Lung (tissue), 12 donors: ENCODE data around the gene ANTXR1. TPM values are rescaled to one million over a fixed set of nuclear protein-coding genes. Genes with fewer than 3 reads are reported as not detected.

ENCODE experiments used
- ATAC-seq: fragments of 200-7000 bp; cut with Tn5 transposase; one replicate; pipeline ENCODE4 v1.9.1; 2020; ENCODE audit warnings: moderate number of reproducible peaks; ENCODE audit not compliant: insufficient read depth, low FRiP score
- DNase-seq, 3 donors: peaks; one replicate each; pipeline ENCODE4 v3.0.0-alpha.2; 2013 to 2017
- H3K27ac ChIP-seq, 2 donors: one replicate each; pipeline ENCODE4 v1.5.1; 2013; ENCODE audit warnings: mild to moderate bottlenecking in 2 of 2, moderate library complexity in 2 of 2, control low read depth in 1 of 2, inconsistent platforms in 1 of 2, low read depth in 1 of 2, low read length in 1 of 2
- H3K27me3 ChIP-seq, 3 donors: one replicate each; pipeline ENCODE4 v1.5.1; 2013; ENCODE audit warnings: low read length in 2 of 3; ENCODE audit not compliant: control insufficient read depth in 3 of 3, insufficient read depth in 3 of 3
- H3K36me3 ChIP-seq, 4 donors: one replicate each; pipeline ENCODE4 v1.5.1; 2013; ENCODE audit warnings: low read length in 4 of 4, mild to moderate bottlenecking in 1 of 4, moderate library complexity in 1 of 4; ENCODE audit not compliant: control insufficient read depth in 4 of 4, insufficient read depth in 4 of 4
- H3K4me1 ChIP-seq, 5 donors: one replicate each; pipeline ENCODE4 v1.5.1; 2013; ENCODE audit warnings: low read length in 5 of 5, mild to moderate bottlenecking in 2 of 5, moderate library complexity in 1 of 5; ENCODE audit not compliant: control insufficient read depth in 5 of 5, insufficient read depth in 5 of 5
- H3K4me3 ChIP-seq: one replicate; pipeline ENCODE4 v1.5.1; 2013; ENCODE audit warnings: mild to moderate bottlenecking, control low read depth, moderate library complexity
- H3K9ac ChIP-seq, 2 donors: one replicate each; pipeline ENCODE4 v1.5.1; 2013; ENCODE audit warnings: low read length in 2 of 2, control low read depth in 1 of 2; ENCODE audit not compliant: insufficient read depth in 1 of 2
- H3K9me3 ChIP-seq, 4 donors: one replicate each; pipeline ENCODE4 v1.5.1; 2013; ENCODE audit warnings: low read length in 3 of 4, mild to moderate bottlenecking in 1 of 4, moderate library complexity in 1 of 4; ENCODE audit not compliant: control insufficient read depth in 4 of 4, insufficient read depth in 3 of 4
- CTCF ChIP-seq: IDR thresholded peaks from 2 replicates; pipeline ENCODE4 v1.5.1; 2012; ENCODE audit warnings: mild to moderate bottlenecking; ENCODE audit errors: control extremely low read depth, extremely low read depth
- WGBS, 2 donors: extraction: QIAGEN DNeasy Blood & Tissue Kit; methylation state at CpG; one replicate each; pipeline ENCODE4 v1.1.7; 2013; 5-methylcytosine and 5-hydroxymethylcytosine counted together
- polyA plus RNA-seq, 2 donors: library from polyadenylated mRNA; stranded (reverse); fragments of 200-250 nt; gene quantifications; one replicate each; pipeline ENCODE4 v1.2.1, GENCODE V29; 2013
- total RNA-seq, 2 donors: library from RNA; depleted of rRNA in 1 of 2; stranded (reverse); fragments of >200 nt in 1 of 2; gene quantifications; one replicate each; pipeline ENCODE4 v1.2.1, GENCODE V29; 2014 to 2021
- donor health status: control.
- donor health status: control.
- donor health status: Bipolar disorder and iron deficiency.
- donor health status: healthy.
- donor health status: DM: yes; HTN: yes; CAD: no.

The ANTXR1 gene
- total and polyA plus RNA-seq, 4 donors, result 13.4 to 81.0 (median 34.8) TPM

- TF ChIP-seq CTCF, result no peak
- ATAC-seq, result no peak
- Histone ChIP-seq H3K9ac (no peak overlapping the region), H3K4me3 (no peak overlapping the region), H3K27ac (no peak overlapping the region), H3K36me3 (peaks cover 0 to 23% (median 7%) of the 10 kb centered on the region in 4 donors), H3K4me1 (peaks cover 0 to 29% (median 5%) of the 10 kb centered on the region in 5 donors), H3K9me3 (no peaks in the 10 kb centered on the region), H3K27me3 (no peaks in the 10 kb centered on the region)
- WGBS, 2 donors, result 79 to 82% methylated on average over 7 of the region's 7 CpGs
- DNase-seq, result peak in 2 of 3 donors; percentile 51 to 57
These were observed 228.1 kb downstream of the ANTXR1 start for GRCh38 chr2:69241093-69241492.

GRCh38 chr2:69241664-69242514 is 228.9 kb downstream of the ANTXR1 start:
- 88 to 90% methylated on average over 8 to 9 of the region's 9 CpGs for WGBS, 2 donors
- H3K27ac ChIP-seq, result no peak overlapping the region
- no peaks in the 10 kb centered on the region for H3K27me3 ChIP-seq
- H3K4me1 ChIP-seq, result peaks cover 0 to 26% (median 5%) of the 10 kb centered on the region in 5 donors
- TF ChIP-seq CTCF, result no peak
- H3K9me3 ChIP-seq, result no peaks in the 10 kb centered on the region
- no peak overlapping the region for H3K4me3 ChIP-seq
- no peak overlapping the region for H3K9ac ChIP-seq
- ATAC-seq (no peak), DNase-seq (no peak)
- H3K36me3 ChIP-seq, result peaks cover 0 to 30% (median 11%) of the 10 kb centered on the region in 4 donors

- Histone ChIP-seq H3K4me3 (no peak overlapping the region), H3K36me3 (peaks cover 0 to 33% (median 15%) of the 10 kb centered on the region in 4 donors), H3K9ac (no peak overlapping the region), H3K4me1 (peaks cover 0 to 21% (median 0%) of the 10 kb centered on the region in 5 donors), H3K27ac (no peak overlapping the region), H3K9me3 (peaks cover 0 to 3% (median 0%) of the 10 kb centered on the region in 4 donors), H3K27me3 (no peaks in the 10 kb centered on the region)
- DNase-seq (peak; percentile 30 to 62 (median 45)), ATAC-seq (no peak)
- no peak for TF ChIP-seq CTCF
- WGBS, 2 donors, result 80 to 86% methylated on average over 7 of the region's 7 CpGs
These were observed 229.7 kb downstream of the ANTXR1 start for GRCh38 chr2:69242651-69243051.
